Measurements from ENCODE around the gene KRTAP26-1. TPM values are rescaled to one million over a fixed set of nuclear protein-coding genes. Genes with fewer than 3 reads are reported as not detected.

The KRTAP26-1 gene
- total RNA-seq, 4 donors from 2014 or later: not detected

DNA sequence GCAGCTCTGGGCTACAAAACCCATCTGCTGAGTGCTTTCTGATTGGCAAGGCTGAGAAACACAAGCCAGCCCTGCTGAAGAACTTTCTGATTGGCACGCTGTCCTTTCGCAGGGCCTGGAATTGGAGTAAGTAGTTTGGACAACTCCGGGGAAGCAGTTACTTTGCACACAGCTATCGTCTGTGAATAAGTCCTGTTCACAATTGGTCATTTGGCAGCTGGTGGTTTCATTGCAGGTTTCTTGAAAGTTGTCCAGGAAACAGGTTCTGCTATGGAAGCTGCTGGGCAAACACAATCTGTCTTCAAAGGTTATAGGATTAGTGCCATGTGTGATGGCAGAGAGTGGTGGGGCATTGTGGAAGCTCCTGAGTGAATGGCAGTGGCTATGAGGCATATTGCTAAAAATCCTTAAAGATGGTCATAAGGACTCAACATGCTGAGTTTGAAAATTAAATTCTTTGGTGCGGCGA, 17.2 kb upstream of the KRTAP26-1 start, which contains the start of gene KRTAP27-1:
KRTAP27-1 (minus strand) TSS at position 419 of the 469 bp plus-strand sequence; CDS start at position 393, 26 bp downstream.
- WGBS, 2 donors (ENCODE audit: low coverage in 1 of 2): 86 to 92% methylated on average over 2 to 6 of the region's 6 CpGs
- H3K27me3 ChIP-seq: no peaks in the 10 kb centered on the region
- no peaks in the 10 kb centered on the region for H3K36me3 ChIP-seq
- no peak within 1 kb of the TSS for H3K27ac ChIP-seq
- ATAC-seq: no peak
- H3K4me3 ChIP-seq: no peak within 1 kb of the TSS
- H3K4me1 ChIP-seq: no peaks in the 10 kb centered on the region
- TF ChIP-seq POLR2AphosphoS5 (IDR thresholded peaks at IDR 0.05) (no peak), EP300 (IDR thresholded peaks at IDR 0.05) (no peak), POLR2A (IDR thresholded peaks at IDR 0.05) (no peak)
- TF ChIP-seq, protein P1, sequence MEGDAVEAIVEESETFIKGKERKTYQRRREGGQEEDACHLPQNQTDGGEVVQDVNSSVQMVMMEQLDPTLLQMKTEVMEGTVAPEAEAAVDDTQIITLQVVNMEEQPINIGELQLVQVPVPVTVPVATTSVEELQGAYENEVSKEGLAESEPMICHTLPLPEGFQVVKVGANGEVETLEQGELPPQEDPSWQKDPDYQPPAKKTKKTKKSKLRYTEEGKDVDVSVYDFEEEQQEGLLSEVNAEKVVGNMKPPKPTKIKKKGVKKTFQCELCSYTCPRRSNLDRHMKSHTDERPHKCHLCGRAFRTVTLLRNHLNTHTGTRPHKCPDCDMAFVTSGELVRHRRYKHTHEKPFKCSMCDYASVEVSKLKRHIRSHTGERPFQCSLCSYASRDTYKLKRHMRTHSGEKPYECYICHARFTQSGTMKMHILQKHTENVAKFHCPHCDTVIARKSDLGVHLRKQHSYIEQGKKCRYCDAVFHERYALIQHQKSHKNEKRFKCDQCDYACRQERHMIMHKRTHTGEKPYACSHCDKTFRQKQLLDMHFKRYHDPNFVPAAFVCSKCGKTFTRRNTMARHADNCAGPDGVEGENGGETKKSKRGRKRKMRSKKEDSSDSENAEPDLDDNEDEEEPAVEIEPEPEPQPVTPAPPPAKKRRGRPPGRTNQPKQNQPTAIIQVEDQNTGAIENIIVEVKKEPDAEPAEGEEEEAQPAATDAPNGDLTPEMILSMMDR (IDR thresholded peaks at IDR 0.05): no peak
- H3K9me3 ChIP-seq: no peaks in the 10 kb centered on the region

DNA sequence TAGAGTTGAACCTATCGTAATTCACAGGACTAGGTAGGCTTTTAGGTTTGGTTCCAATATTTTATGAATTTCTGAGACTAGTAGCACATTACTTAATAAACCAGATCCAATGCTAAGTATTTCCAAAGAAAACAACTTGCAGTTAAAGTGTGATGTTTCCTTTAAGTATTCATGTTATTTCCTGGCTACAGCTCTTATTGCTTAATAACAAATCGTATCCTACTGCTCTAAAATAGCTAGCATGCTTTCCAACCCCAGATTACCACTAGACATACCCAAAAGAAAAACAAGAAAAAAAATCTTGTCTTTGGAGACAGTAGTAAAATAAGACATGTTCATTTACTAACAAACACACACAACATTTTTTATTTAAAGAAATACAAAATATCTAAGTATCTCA, 16.5 kb upstream of the KRTAP26-1 start:
- Histone ChIP-seq H3K4me3 (no peak overlapping the region), H3K4me1 (no peaks in the 10 kb centered on the region), H3K9me3 (no peaks in the 10 kb centered on the region), H3K36me3 (no peaks in the 10 kb centered on the region), H3K27me3 (no peaks in the 10 kb centered on the region), H3K27ac (no peak overlapping the region)
- TF ChIP-seq, protein P1 (IDR thresholded peaks at IDR 0.05): no peak
- TF ChIP-seq EP300 (IDR thresholded peaks at IDR 0.05) (no peak), POLR2A (IDR thresholded peaks at IDR 0.05) (no peak), POLR2AphosphoS5 (IDR thresholded peaks at IDR 0.05) (no peak)
- no peak for ATAC-seq
- WGBS, 2 donors (ENCODE audit: low coverage in 1 of 2): 53 to 62% methylated on average over 2 of the region's 2 CpGs

DNA sequence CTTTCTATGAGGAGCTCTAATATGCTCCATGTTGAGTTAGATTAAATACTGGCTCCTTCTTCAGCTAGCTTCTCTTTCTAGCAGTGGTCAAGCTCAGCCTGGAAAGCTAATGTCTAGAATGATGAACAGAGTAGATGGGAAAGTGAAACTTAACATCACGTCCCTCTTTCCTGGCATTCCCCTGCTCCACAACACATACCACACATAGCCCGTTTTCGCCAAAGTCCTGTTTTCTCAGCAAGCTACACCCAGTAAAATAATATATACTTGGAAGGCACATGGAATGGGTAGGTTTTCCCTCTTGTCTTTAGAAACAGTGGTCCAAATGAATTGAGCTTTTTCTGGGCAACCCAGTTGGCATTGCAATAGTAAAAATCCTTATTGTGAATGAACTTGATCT, 13.6 kb upstream of the KRTAP26-1 start:
- Histone ChIP-seq H3K27me3 (no peaks in the 10 kb centered on the region), H3K9me3 (no peaks in the 10 kb centered on the region), H3K27ac (no peak overlapping the region), H3K4me1 (no peaks in the 10 kb centered on the region), H3K36me3 (no peaks in the 10 kb centered on the region), H3K4me3 (no peak overlapping the region)
- 75% methylated on average over 3 of the region's 3 CpGs; no CpG with 5 or more reads in 1 of the 2 donors for WGBS, 2 donors (ENCODE audit: low coverage in 1 of 2)
- TF ChIP-seq POLR2A (IDR thresholded peaks at IDR 0.05) (no peak), EP300 (IDR thresholded peaks at IDR 0.05) (no peak), POLR2AphosphoS5 (IDR thresholded peaks at IDR 0.05) (no peak)
- TF ChIP-seq, protein P1 (IDR thresholded peaks at IDR 0.05): no peak
- no peak for ATAC-seq

DNA sequence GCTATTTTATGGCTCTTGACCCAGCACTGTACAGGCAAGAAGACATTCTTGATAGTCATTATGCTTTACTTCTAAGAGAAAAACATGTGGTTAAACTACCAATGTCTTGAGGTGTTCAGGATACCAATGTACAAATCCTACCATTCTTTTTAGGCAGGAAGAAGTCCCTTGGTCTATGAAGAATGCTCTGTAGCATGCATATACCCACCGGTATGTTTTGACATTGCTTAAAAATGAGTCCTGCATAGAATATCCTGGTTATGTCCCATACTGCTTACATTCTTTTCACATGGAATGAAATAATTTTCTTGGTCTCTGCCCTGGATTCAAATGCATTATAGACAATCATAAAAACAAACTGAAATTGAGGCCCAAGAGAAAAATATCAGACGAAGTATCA, 12.6 kb upstream of the KRTAP26-1 start:
- Histone ChIP-seq H3K27me3 (no peaks in the 10 kb centered on the region), H3K4me3 (no peak overlapping the region), H3K9me3 (no peaks in the 10 kb centered on the region), H3K27ac (no peak overlapping the region), H3K36me3 (no peaks in the 10 kb centered on the region), H3K4me1 (no peaks in the 10 kb centered on the region)
- no peak for ATAC-seq
- no peak for TF ChIP-seq POLR2AphosphoS5 (IDR thresholded peaks at IDR 0.05)
- TF ChIP-seq EP300 (IDR thresholded peaks at IDR 0.05): no peak
- TF ChIP-seq, protein P1 (IDR thresholded peaks at IDR 0.05): no peak
- TF ChIP-seq POLR2A (IDR thresholded peaks at IDR 0.05): no peak
- 67 to 68% methylated on average over 2 of the region's 2 CpGs for WGBS, 2 donors (ENCODE audit: low coverage in 1 of 2)

DNA sequence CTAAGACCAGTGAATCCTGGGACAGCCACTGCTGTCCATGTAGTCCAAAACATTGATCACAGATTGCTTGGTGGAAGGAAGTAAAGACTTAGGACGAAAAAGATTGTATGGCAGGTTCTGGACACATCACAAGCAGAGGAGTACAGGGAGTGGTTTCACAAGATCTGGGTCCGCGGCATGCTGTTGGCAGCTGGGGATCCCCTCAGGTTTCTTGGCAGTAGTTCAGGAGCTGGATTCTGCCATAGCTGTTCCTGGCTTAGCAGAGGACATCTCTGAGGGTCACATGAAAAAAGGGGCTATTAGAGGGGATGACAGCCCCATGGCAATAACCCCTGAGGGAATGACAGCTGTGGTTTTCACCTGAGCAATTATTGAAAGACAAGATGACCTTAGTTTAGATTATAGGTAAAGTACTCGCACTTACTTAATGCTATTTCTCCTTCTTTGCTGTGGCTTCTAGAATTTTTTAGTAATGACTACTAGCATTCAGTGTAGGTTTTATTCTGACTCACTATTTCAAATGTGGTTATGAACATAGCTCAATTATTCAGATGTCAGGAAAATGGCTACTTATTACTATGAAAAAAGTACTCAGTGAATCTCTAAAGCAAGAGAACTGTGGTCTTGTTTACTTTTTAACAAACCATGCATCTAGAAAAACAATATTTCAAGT, 9.2 kb upstream of the KRTAP26-1 start:
- no peak for ATAC-seq
- H3K9me3 ChIP-seq: peaks cover 0 to 17% (median 0%) of the 10 kb centered on the region in 3 donors
- 81 to 93% methylated on average over 4 of the region's 4 CpGs for WGBS, 2 donors (ENCODE audit: low coverage in 1 of 2)
- no peak overlapping the region for H3K4me3 ChIP-seq
- H3K27me3 ChIP-seq: no peaks in the 10 kb centered on the region
- H3K36me3 ChIP-seq: no peaks in the 10 kb centered on the region
- H3K4me1 ChIP-seq: no peaks in the 10 kb centered on the region
- no peak overlapping the region for H3K27ac ChIP-seq
- TF ChIP-seq POLR2A (IDR thresholded peaks at IDR 0.05) (no peak), POLR2AphosphoS5 (IDR thresholded peaks at IDR 0.05) (no peak), EP300 (IDR thresholded peaks at IDR 0.05) (no peak)
- TF ChIP-seq, protein P1 (IDR thresholded peaks at IDR 0.05): no peak

Data from gastroesophageal sphincter (tissue), 4 donors.